Measurements from ENCODE around the gene GRIN1. TPM values are rescaled to one million over a fixed set of nuclear protein-coding genes. Genes with fewer than 3 reads are reported as not detected.

Gene GRIN1
- total and polyA plus RNA-seq, 2 of the 13 experiments (the other 11 are each of a cell fraction or from before 2014, with no cell fraction given), result 0.13 TPM; not detected in 1

GRCh38 chr9:137140151-137141012 is 1.4 kb downstream of the GRIN1 start:
- DNase-seq (ENCODE audit: low spot score) (no peak), ATAC-seq (no peak), FAIRE-seq (no peak)
- Histone ChIP-seq H3K9ac (ENCODE audit: insufficient read depth, low read depth, low read length) (no peak overlapping the region), H3K79me2 (ENCODE audit: insufficient read depth, low read length) (no peaks in the 10 kb centered on the region), H4K20me1 (ENCODE audit: insufficient read depth, low read length) (no peaks in the 10 kb centered on the region), H3K4me1 (ENCODE audit: insufficient read depth, low read length) (no peaks in the 10 kb centered on the region), H3K27me3 (ENCODE audit: control insufficient read depth in 1 of 2, insufficient read depth in 2 of 2, low read length in 2 of 2) (peaks cover 33 to 79% of the 10 kb centered on the region in 2 experiments), H2AFZ (ENCODE audit: low read length) (no peak overlapping the region), H3K4me3 (replicated peaks in 1 of 3; ENCODE audit: insufficient read depth in 1 of 3, low read depth in 2 of 3, low read length in 3 of 3) (no peak overlapping the region), H3K27ac (ENCODE audit: extremely low read length, insufficient read depth, low read length) (no peak overlapping the region), H3K9me3 (ENCODE audit: low read length) (no peaks in the 10 kb centered on the region), H3K36me3 (replicated peaks in 1 of 2; ENCODE audit: control insufficient read depth in 1 of 2, insufficient read depth in 2 of 2, low read length in 2 of 2) (no peaks in the 10 kb centered on the region), H3K4me2 (ENCODE audit: low read depth, low read length) (no peak overlapping the region)
- BruUV-seq (replicated peaks), result no TSS peak
- peak in 1 of 2 experiments; percentile 17; a peak in 2 of 4 replicates for TF ChIP-seq REST (IDR thresholded peaks at IDR 0.05; ENCODE audit: borderline replicate concordance in 1 of 2, low read depth in 1 of 2, low read length in 2 of 2)
- TF ChIP-seq, protein P1, sequence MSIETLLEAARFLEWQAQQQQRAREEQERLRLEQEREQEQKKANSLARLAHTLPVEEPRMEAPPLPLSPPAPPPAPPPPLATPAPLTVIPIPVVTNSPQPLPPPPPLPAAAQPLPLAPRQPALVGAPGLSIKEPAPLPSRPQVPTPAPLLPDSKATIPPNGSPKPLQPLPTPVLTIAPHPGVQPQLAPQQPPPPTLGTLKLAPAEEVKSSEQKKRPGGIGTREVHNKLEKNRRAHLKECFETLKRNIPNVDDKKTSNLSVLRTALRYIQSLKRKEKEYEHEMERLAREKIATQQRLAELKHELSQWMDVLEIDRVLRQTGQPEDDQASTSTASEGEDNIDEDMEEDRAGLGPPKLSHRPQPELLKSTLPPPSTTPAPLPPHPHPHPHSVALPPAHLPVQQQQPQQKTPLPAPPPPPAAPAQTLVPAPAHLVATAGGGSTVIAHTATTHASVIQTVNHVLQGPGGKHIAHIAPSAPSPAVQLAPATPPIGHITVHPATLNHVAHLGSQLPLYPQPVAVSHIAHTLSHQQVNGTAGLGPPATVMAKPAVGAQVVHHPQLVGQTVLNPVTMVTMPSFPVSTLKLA (IDR thresholded peaks at IDR 0.05), result peak; percentile 80
- no peak for TF ChIP-seq MTF1 (CRISPR knock-in tag; IDR thresholded peaks at IDR 0.05)
- POLR2A ChIA-PET, result interaction anchor here (3.3 kb wide), 1 partner anchor 11 kb away, joined by 11 read pairs; no protein-coding TSS in a partner anchor
- intact Hi-C loops (cut with micrococcal nuclease; ENCODE audit: unreplicated experiment), result no loop called here
- CTCF ChIA-PET (ENCODE audit: low intra/inter-chr PET ratio, low total read pairs), result no interaction called here
- 29% methylated on average over 16 of the region's 26 CpGs for WGBS (ENCODE audit: low lambda C conversion rate)
- in situ Hi-C loops (cut with HindIII; ENCODE audit: extremely low pct_ligation_motif_present, low pct_unique_long_range_greater_than_20kb), result no loop called here

Data from HepG2 (cell line).